K562 (cell line): ENCODE data around the gene MTF1. TPM values are rescaled to one million over a fixed set of nuclear protein-coding genes. Genes with fewer than 3 reads are reported as not detected.

Experiments used
- AFF1 ChIP-seq, 2 experiments: fragments of 450-650 bp; IDR thresholded peaks; 2 replicates each; pipeline ENCODE4 v1.6.1; 2018; ENCODE audit warnings: mild to moderate bottlenecking in 2 of 2, low read depth in 1 of 2; ENCODE audit not compliant: partially characterized antibody in 2 of 2
- CGGBP1 ChIP-seq: fragments of 250-450 bp; sonication (Bioruptor Pico); IDR thresholded peaks from 2 replicates; pipeline ENCODE4 v1.9.0; 2021; ENCODE audit warnings: mild to moderate bottlenecking
- CHD1 ChIP-seq: fragments of 200-600 bp; sonication (generic); IDR thresholded peaks from one replicate; pipeline ENCODE4 v1.6.1; 2012; ENCODE audit warnings: mild to moderate bottlenecking, moderate library complexity, low read length, inconsistent platforms
- CREB1 ChIP-seq, 2 experiments: sonication (generic) in 1 of 2; formaldehyde crosslinking in 1 of 2; IDR thresholded peaks; 2 replicates each; pipeline versions ENCODE4 v1.6.1 to v1.8.0; 2012 to 2022; ENCODE audit warnings: inconsistent platforms in 1 of 2, mild to moderate bottlenecking in 1 of 2, missing genetic modification reagents in 1 of 2, moderate library complexity in 1 of 2
- HOMEZ ChIP-seq: fragments of 250-450 bp; sonication (Bioruptor Pico); IDR thresholded peaks from 2 replicates; pipeline ENCODE4 v1.4.0; 2020; ENCODE audit warnings: mild to moderate bottlenecking, moderate library complexity
- ID3 ChIP-seq, 2 experiments: fragments of 250-450 bp in 1 of 2; fragments of 450-650 bp in 1 of 2; sonication (Bioruptor Pico) in 1 of 2; IDR thresholded peaks; 2 replicates each; pipeline versions ENCODE4 v1.6.1 to v1.8.0; 2016 to 2021; ENCODE audit warnings: mild to moderate bottlenecking in 2 of 2, moderate library complexity in 2 of 2, missing compliant biosample characterization in 1 of 2, missing genetic modification characterization in 1 of 2
- MYBL2 ChIP-seq, 2 experiments: fragments of 450-650 bp in 1 of 2; sonication (generic) in 1 of 2; formaldehyde crosslinking in 1 of 2; IDR thresholded peaks; 2 replicates each; pipeline versions ENCODE4 v1.6.1 to v1.8.1; 2017 to 2022; ENCODE audit warnings: borderline replicate concordance in 1 of 2, inconsistent platforms in 1 of 2, low read depth in 1 of 2, mild to moderate bottlenecking in 1 of 2, missing genetic modification reagents in 1 of 2, moderate library complexity in 1 of 2
- NR2C2 ChIP-seq, 2 experiments: fragments of 200-800 bp in 1 of 2; sonication (Bioruptor generic) in 1 of 2; sonication (generic) in 1 of 2; formaldehyde crosslinking in 1 of 2; IDR thresholded peaks; 2 replicates each; pipeline versions ENCODE4 v1.6.1 to v1.8.0; 2016 to 2022; ENCODE audit warnings: mild to moderate bottlenecking in 1 of 2, missing compliant biosample characterization in 1 of 2, missing genetic modification characterization in 1 of 2, missing genetic modification reagents in 1 of 2
- PCBP1 ChIP-seq: fragments of 200-400 bp; formaldehyde crosslinking; IDR thresholded peaks from 2 replicates; pipeline ENCODE4 v1.6.1; 2018; ENCODE audit warnings: mild to moderate bottlenecking, low read depth, low read length; ENCODE audit not compliant: poor library complexity, severe bottlenecking
- PKNOX1 ChIP-seq: fragments of 450-650 bp; IDR thresholded peaks from 2 replicates; pipeline ENCODE4 v1.6.1; 2016
- PRPF4 ChIP-seq: fragments of 200-400 bp; formaldehyde crosslinking; IDR thresholded peaks from one replicate; pipeline ENCODE4 v1.6.1; 2017; ENCODE audit warnings: low read length, low read depth, mild to moderate bottlenecking; ENCODE audit not compliant: insufficient read depth, poor library complexity, severe bottlenecking
- SMARCA4 ChIP-seq: fragments of 450-650 bp; IDR thresholded peaks from 2 replicates; pipeline ENCODE4 v1.6.1; 2016
- SRSF7 ChIP-seq: fragments of 200-400 bp; formaldehyde crosslinking; optimal IDR thresholded peaks from 2 replicates; pipeline ENCODE3; 2017; ENCODE audit warnings: mild to moderate bottlenecking, low read depth, low read length
- ZBED1 ChIP-seq: IDR thresholded peaks from 2 replicates; pipeline ENCODE4 v1.6.1; 2014
- ZBTB43 ChIP-seq: sonication (generic); formaldehyde crosslinking; IDR thresholded peaks from 2 replicates; pipeline ENCODE4 v1.8.0; 2023; ENCODE audit warnings: mild to moderate bottlenecking, missing genetic modification reagents
- ZEB2 ChIP-seq: fragments of 450-650 bp; IDR thresholded peaks from 2 replicates; pipeline ENCODE4 v1.6.1; 2016
- ZFP30 ChIP-seq: fragments of 250-450 bp; sonication (Bioruptor Pico); IDR thresholded peaks from 2 replicates; pipeline ENCODE4 v1.8.0; 2022; ENCODE audit warnings: moderate library complexity, mild to moderate bottlenecking, inconsistent platforms, borderline replicate concordance
- polyA plus RNA-seq, 8 experiments: library from polyadenylated mRNA; depleted of rRNA in 4 of 8; stranded (reverse) in 5 of 8; unstranded in 3 of 8; fragments of >200 nt; fragmentation: Nextera tagmentation in 2 of 8; fragmentation: Illumina TruSeq in 1 of 8; extraction: Ambion mirVana in 2 of 8; extraction: Trizol in 1 of 8; gene quantifications; 2 replicates each; pipeline versions ENCODE4 v1.2.1 to v1.2.3, GENCODE V29; 2011 to 2014; ENCODE audit warnings: inconsistent platforms in 1 of 8, missing spikeins in 1 of 8
- total RNA-seq, 7 experiments: library from RNA; depleted of rRNA in 6 of 7; stranded (reverse); fragments of >200 nt in 6 of 7; fragmentation: Illumina TruSeq in 2 of 7; extraction: Trizol in 2 of 7; gene quantifications; 2 replicates each; pipeline versions ENCODE4 v1.2.1 to v1.2.3, GENCODE V29; 2011 to 2021; ENCODE audit warnings: low replicate concordance in 1 of 7

MTF1 gene
- total and polyA plus RNA-seq, 9 of the 15 experiments (the other 6 are each of a cell fraction or from before 2014, with no cell fraction given) = 1.1 to 12.2 (median 4.3) TPM

GRCh38 chr1:37858931-37859506, 373 bp downstream of the MTF1 start (continued):
- no peak; the same call in 1 of the 2 replicates for TF ChIP-seq SMARCA4
- TF ChIP-seq NR2C2 (CRISPR knock-in tag; IDR thresholded peaks at IDR 0.05) = no peak
- no peak for TF ChIP-seq NR2C2 (tag; IDR thresholded peaks at IDR 0.05)
- TF ChIP-seq ID3 (CRISPR knock-in tag; IDR thresholded peaks at IDR 0.05) = no peak
- TF ChIP-seq ID3 (tag; IDR thresholded peaks at IDR 0.05) = no peak
- TF ChIP-seq CHD1 = peak; percentile 48
- no peak for TF ChIP-seq PCBP1
- no peak for TF ChIP-seq PKNOX1
- TF ChIP-seq HOMEZ (CRISPR knock-in tag) = 0 out of 2 replicates have a peak, but pooled peaks have one; percentile 42
- TF ChIP-seq ZBED1 = peak; percentile 26; the same call in 1 of the 2 replicates
- TF ChIP-seq CREB1 (IDR thresholded peaks at IDR 0.05) = no peak
- TF ChIP-seq CREB1 (CRISPR knock-in tag; IDR thresholded peaks at IDR 0.05) = no peak
- TF ChIP-seq ZEB2 = no peak
- TF ChIP-seq SRSF7 = no peak
- no peak for TF ChIP-seq PRPF4
- TF ChIP-seq MYBL2 (IDR thresholded peaks at IDR 0.05; ENCODE audit: low read depth) = no peak
- TF ChIP-seq MYBL2 (CRISPR knock-in tag; IDR thresholded peaks at IDR 0.05; ENCODE audit: borderline replicate concordance) = no peak
- TF ChIP-seq ZFP30 (CRISPR knock-in tag) = no peak
- TF ChIP-seq ZBTB43 = no peak
- no peak for TF ChIP-seq AFF1 (IDR thresholded peaks at IDR 0.05; ENCODE audit: low read depth in 1 of 2, partially characterized antibody in 2 of 2)
- no peak for TF ChIP-seq CGGBP1
